Measurements from ENCODE around the gene TNFRSF18. TPM values are rescaled to one million over a fixed set of nuclear protein-coding genes. Genes with fewer than 3 reads are reported as not detected.

The TNFRSF18 gene
- total and polyA plus RNA-seq, 2 donors (not counting 3 experiments of a cell fraction or from before 2014, with no cell fraction given), result not detected

DNA sequence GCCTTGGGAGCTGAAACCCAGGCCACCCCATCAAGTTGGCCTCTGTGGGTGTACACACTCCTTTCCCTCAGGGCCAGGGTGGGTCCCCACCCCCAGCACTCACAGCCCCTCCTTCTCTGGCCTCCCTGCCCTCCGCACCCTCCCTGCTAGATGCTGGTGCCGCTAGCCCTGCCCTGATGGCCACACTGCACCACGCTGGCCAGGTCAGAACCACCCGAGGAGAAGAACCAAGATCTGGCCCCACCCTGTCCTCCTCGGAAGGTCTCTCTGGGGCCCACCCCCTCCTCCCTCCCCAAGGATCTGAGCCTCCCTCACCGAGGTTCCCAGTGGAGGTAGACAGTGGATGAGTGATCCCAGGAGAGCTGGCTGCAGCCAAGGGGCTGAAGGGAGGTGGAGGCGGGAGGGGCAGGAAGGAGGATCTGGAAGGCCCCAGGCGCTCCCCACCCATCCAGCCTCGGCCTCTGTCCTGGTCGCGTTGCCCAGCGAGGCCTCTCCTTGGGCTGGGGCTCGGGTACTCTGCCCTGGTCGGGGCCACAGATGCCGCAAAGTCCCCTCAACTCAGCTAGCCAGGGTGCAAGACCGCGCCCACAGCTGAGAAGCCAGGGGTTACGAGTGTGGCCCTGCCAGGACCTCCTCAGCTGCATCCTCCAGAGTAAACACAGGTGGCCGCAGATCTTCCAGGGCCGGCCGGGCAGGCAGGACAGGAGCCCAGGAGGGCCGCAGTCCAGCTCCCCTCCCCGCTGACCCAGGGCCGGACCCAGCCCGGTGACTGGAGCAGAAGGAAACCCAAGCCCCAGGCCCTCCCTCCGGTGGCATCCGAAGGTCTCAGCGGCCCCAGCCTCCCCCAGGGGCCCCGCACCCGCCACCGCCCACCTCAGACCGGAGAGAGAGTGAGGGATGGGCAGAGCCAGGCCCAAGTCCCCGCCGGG is 30.8 kb upstream of the TNFRSF18 start:
- H3K4me2 ChIP-seq (ENCODE audit: insufficient read depth, low read length), result no peak overlapping the region
- no peaks in the 10 kb centered on the region for H3K27me3 ChIP-seq (ENCODE audit: control insufficient read depth in 2 of 2, insufficient read depth in 2 of 2, low read length in 2 of 2)
- dilution Hi-C loops (cut with MboI; ENCODE audit: extremely low pct_ligation_motif_present, low sequenced_read_pairs), result no loop called here
- H3K9me1 ChIP-seq (replicated peaks; ENCODE audit: control insufficient read depth, extremely low read depth, insufficient read depth, low read length), result no peaks in the 10 kb centered on the region
- no peak overlapping the region for H3K9ac ChIP-seq (replicated peaks; ENCODE audit: extremely low read depth, insufficient read depth, low read length)
- H3K4me1 ChIP-seq (ENCODE audit: control insufficient read depth, extremely low read depth, insufficient read depth, low read length), result no peaks in the 10 kb centered on the region
- intact Hi-C loops (cut with micrococcal nuclease), result no loop called here
- no peaks in the 10 kb centered on the region for H3K9me3 ChIP-seq (replicated peaks; ENCODE audit: control insufficient read depth, insufficient read depth, low read length)
- TF ChIP-seq GATA2 (IDR thresholded peaks at IDR 0.05; ENCODE audit: insufficient read depth, insufficient read length, low read depth, low read length) (no peak), MYC (IDR thresholded peaks at IDR 0.05; ENCODE audit: low read depth, low read length) (no peak), FOS (IDR thresholded peaks at IDR 0.05; ENCODE audit: borderline replicate concordance, insufficient read depth, low read length) (no peak), POLR2A (IDR thresholded peaks at IDR 0.05; ENCODE audit: low read depth, low read length) (no peak), CTCF (IDR thresholded peaks at IDR 0.05; ENCODE audit: extremely low read depth in 1 of 2, insufficient read depth in 1 of 2, low read depth in 1 of 2, low read length in 2 of 2) (no peak), JUN (IDR thresholded peaks at IDR 0.05; ENCODE audit: borderline replicate concordance, insufficient read depth, insufficient read length, low read depth) (no peak), POLR2AphosphoS5 (IDR thresholded peaks at IDR 0.05; ENCODE audit: insufficient read depth, low read depth, low read length) (no peak), EZH2 (IDR thresholded peaks at IDR 0.05; ENCODE audit: borderline replicate concordance, low read depth, low read length, severe bottlenecking) (no peak)
- TF ChIP-seq, protein P1, sequence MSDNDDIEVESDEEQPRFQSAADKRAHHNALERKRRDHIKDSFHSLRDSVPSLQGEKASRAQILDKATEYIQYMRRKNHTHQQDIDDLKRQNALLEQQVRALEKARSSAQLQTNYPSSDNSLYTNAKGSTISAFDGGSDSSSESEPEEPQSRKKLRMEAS (IDR thresholded peaks at IDR 0.05; ENCODE audit: insufficient read depth, insufficient read length), result no peak
- H3K4me3 ChIP-seq (replicated peaks in 1 of 3; ENCODE audit: insufficient read depth in 1 of 3, low read depth in 1 of 3, low read length in 3 of 3), result no peak overlapping the region
- H3K36me3 ChIP-seq (ENCODE audit: control insufficient read depth in 2 of 2, extremely low read depth in 1 of 2, insufficient read depth in 2 of 2, low read length in 2 of 2), result no peaks in the 10 kb centered on the region
- no peak overlapping the region for H3K27ac ChIP-seq (ENCODE audit: insufficient read depth, low read depth, low read length)
- peaks cover 19% of the 10 kb centered on the region for H3K79me2 ChIP-seq (ENCODE audit: control insufficient read depth, insufficient read depth, low read length)
- H4K20me1 ChIP-seq (replicated peaks; ENCODE audit: control insufficient read depth, extremely low read depth, insufficient read depth, low read length), result no peaks in the 10 kb centered on the region
- DNase-seq (ENCODE audit: low read depth, low spot score) (no peak), FAIRE-seq (no peak)
- no peak overlapping the region for H2AFZ ChIP-seq (ENCODE audit: low read depth, low read length)
- ChIA-PET CTCF (no interaction called here), POLR2A (no interaction called here)
- no TSS peak for BruUV-seq (replicated peaks)

Measured in endothelial cell of umbilical vein (primary cell).